ENCODE results near the gene NAA50.

DNA sequence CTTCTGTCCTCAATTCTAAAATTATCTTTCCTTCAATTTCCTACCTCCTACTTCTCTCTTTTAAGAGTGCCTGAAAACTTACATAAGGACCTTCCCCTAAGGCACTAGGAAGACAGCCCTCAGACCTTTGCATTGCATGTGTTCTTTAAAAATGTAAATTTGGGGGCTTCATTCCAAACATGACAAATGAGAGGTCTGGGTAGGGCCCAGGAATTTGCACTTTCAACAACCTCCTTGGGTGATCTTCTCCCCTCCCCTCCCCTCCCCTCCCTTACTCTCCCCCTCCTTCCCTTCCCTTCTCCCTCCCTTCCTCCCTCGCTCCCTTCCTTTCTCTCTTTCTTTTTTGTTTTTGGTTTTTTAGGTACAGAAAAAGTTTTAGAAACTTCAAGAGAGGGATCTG lies 68.3 kb downstream of the NAA50 start:
- no peak for TF ChIP-seq POLR2A (IDR thresholded peaks at IDR 0.05)
- TF ChIP-seq, protein P1, sequence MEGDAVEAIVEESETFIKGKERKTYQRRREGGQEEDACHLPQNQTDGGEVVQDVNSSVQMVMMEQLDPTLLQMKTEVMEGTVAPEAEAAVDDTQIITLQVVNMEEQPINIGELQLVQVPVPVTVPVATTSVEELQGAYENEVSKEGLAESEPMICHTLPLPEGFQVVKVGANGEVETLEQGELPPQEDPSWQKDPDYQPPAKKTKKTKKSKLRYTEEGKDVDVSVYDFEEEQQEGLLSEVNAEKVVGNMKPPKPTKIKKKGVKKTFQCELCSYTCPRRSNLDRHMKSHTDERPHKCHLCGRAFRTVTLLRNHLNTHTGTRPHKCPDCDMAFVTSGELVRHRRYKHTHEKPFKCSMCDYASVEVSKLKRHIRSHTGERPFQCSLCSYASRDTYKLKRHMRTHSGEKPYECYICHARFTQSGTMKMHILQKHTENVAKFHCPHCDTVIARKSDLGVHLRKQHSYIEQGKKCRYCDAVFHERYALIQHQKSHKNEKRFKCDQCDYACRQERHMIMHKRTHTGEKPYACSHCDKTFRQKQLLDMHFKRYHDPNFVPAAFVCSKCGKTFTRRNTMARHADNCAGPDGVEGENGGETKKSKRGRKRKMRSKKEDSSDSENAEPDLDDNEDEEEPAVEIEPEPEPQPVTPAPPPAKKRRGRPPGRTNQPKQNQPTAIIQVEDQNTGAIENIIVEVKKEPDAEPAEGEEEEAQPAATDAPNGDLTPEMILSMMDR (IDR thresholded peaks at IDR 0.05) = no peak
- TF ChIP-seq EP300 (IDR thresholded peaks at IDR 0.05) = no peak
- TF ChIP-seq POLR2AphosphoS5 (IDR thresholded peaks at IDR 0.05) = no peak
